Hippocampal formation (tissue), 2 donors: ENCODE data around the gene CR1.
"Not testable (repeated sequence)": the region's sequence is repeated elsewhere in the genome, so short reads cannot be mapped to it uniquely, and the experiment has no call there.

Experiments
- DNase-seq, 2 donors: peaks; one replicate each; lab custom pipeline; 2025; lab: John Stamatoyannopoulos, UW

The CR1 gene

GRCh38 chr1:207503950-207504349 is 8.0 kb downstream of the CR1 start:
- DNase-seq: no peak

GRCh38 chr1:207504438-207504837 is 8.5 kb downstream of the CR1 start:
- DNase-seq: no peak

- DNase-seq: no peak
These were observed 14.5 kb downstream of the CR1 start for GRCh38 chr1:207510444-207510843.

DNA sequence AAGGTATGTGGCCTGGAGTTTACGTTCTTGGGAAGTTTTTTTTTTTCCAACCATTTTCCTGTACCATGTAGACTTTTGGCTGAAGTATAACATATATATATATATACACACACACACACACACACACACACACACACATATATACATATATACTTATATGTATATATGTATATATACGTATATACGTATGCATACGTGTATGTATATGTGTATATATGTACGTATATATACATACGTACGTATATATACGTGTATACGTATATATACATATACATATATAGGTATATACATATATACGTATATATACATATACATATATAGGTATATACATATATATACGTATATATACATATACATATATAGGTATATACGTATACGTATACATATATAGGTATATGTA is 18.9 kb downstream of the CR1 start:
- DNase-seq: no peak

DNA sequence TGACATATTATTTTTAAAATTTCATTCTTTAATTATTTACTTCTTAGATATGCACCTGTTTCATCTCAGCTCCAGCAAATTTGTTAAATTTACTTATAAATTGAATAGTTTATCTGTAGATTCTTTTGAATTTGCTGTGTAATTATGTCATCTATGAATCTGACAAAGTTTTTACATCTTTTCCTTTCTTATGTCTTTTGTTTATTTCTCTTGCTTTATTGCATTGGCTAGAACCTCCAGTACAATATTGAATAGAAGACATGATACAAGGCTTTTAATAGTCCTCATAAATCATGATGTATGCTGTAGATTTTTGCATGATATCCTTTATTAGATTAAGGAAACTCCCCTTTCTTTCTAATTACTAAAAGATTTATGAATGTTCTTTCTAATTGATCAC is 20.8 kb downstream of the CR1 start:
- no peak for DNase-seq

DNA sequence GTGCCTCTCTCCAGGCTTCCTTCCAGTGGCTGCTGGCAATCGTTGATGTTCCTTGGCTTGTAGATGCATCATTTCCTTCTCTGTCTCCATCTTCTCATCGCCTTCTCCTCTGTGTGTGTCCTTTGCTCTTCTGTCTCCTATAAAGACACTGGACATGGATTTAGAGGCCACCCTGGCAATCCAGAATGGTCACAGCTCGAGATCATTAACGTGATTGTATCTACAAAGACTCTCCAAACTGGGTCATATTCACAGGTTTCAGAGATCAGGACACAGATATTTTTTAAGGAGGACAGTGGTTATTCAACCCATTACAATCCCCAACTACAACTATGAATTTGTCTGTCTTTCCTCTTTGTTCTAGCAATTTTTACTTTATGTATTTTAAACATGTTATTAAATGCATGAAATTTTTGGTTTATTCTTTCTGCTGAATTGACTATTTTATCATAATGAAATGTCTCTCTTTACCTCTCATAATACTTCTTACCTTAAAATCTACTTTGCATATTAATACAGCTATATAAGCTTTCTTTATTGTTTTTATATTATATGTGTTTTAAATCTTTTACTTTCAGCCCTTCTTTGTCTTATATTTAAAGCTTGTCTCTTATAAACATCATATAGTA is 22.8 kb downstream of the CR1 start:
- no peak for DNase-seq

- DNase-seq: peak in 1 of 2 donors; percentile 7
These were observed 23.8 kb downstream of the CR1 start for GRCh38 chr1:207519505-207520399.

GRCh38 chr1:207520400-207521345 is 24.7 kb downstream of the CR1 start:
- DNase-seq: not testable (repeated sequence)

GRCh38 chr1:207525239-207525638 is 29.3 kb downstream of the CR1 start:
- DNase-seq: peak in 1 of 2 donors; percentile 4

DNA sequence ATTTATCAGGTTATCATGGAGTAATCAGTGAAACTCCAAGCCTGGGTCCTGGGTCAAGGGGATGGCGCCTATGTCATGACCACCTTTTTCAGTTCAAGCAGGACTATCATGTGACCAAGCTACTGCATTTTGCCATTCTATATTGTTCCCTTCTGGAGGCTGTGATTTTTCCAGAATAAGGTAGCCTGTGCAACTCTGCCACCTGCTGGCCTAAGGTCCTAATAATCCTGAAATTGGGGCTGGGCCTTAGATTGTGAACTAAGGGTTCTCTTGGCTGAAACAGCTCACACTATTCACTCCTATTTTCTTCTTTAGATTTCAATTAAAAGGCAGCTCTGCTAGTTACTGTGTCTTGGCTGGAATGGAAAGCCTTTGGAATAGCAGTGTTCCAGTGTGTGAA is 32.4 kb downstream of the CR1 start:
- DNase-seq: not testable (repeated sequence)

GRCh38 chr1:207536263-207536662 is 40.3 kb downstream of the CR1 start:
- DNase-seq: not testable (repeated sequence)

DNA sequence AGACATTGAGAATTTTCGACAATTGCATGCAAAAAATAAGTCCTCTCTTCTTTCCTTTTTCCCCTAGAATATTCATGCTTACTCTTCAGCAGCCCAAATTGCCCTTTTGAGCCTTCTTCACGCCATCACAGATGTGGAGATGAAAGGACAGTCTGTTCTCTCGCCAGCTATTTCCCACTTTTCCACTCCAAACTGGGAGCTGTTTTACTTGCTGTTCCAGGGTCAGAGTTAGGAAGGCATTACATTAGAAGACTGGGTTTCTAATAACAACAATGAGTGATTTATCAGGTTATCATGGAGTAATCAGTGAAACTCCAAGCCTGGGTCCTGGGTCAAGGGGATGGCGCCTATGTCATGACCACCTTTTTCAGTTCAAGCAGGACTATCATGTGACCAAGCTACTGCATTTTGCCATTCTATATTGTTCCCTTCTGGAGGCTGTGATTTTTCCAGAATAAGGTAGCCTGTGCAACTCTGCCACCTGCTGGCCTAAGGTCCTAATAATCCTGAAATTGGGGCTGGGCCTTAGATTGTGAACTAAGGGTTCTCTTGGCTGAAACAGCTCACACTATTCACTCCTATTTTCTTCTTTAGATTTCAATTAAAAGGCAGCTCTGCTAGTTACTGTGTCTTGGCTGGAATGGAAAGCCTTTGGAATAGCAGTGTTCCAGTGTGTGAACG is 50.9 kb downstream of the CR1 start:
- not testable (repeated sequence) for DNase-seq

GRCh38 chr1:207554823-207555222 is 58.9 kb downstream of the CR1 start:
- DNase-seq: not testable (repeated sequence)

DNA sequence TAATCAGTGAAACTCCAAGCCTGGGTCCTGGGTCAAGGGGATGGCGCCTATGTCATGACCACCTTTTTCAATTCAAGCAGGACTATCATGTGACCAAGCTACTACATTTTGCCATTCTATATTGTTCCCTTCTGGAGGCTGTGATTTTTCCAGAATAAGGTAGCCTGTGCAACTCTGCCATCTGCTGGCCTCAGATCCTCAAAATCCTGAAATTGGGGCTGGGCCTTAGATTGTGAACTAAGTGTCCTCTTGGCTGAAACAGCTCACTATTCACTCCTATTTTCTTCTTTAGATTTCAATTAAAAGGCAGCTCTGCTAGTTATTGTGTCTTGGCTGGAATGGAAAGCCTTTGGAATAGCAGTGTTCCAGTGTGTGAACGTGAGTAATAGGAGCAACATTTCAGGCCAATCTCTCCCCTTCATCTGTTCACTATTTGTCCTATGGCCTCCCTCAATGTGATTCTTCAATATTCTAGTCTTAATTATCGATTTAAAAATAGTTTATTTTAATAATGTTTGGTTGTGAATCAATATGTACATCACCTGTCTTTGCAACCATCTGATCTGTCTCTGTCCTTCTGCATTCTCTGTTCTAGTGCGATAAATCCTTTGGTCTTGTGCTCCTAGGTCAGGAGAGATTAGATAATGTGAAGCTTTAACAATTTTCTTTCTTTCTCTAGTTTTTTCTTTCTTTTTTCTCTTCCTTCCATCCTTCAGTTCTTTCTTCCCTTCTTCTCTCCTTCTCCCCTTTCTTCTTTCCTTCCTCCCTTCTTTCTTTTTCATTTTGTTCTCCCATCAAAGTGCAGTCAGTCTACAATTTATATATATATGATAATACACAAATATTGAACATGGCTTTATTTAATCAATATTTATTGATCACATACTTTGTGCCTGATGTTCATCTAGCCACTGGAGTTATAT is 69.8 kb downstream of the CR1 start:
- peak; percentile 36 to 49 for DNase-seq

GRCh38 chr1:207571926-207572325 is 76.0 kb downstream of the CR1 start:
- DNase-seq: not testable (repeated sequence)

- DNase-seq: not testable (repeated sequence)
These were observed 77.1 kb downstream of the CR1 start for GRCh38 chr1:207573074-207573473.

DNA sequence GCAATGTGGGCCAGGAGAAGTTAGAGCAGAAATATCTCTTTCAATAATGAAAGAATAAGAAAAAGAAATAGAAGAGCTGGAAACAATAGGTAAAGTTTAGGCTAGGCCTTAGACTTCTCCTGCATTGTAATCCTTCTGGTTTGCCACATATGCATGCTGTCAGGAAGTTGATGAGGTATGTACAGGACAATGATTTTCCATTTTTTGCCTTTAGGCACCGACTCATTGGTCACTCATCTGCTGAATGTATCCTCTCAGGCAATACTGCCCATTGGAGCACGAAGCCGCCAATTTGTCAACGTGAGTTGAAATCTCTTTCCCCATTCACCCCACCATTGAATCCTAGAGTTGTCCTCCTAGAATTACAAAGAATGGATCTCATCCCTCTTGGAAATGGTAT is 79.4 kb downstream of the CR1 start:
- DNase-seq: not testable (repeated sequence)

- DNase-seq: no peak
These were observed 83.0 kb downstream of the CR1 start for GRCh38 chr1:207578796-207579435.

- DNase-seq: peak; percentile 67 to 69
These were observed 83.5 kb downstream of the CR1 start for GRCh38 chr1:207579436-207579799.
